Breast epithelium (tissue), 3 donors: ENCODE measurements around the gene ATP2C2.

Source experiments
- CTCF ChIP-seq, 3 donors: fragments of 450-650 bp; IDR thresholded peaks; one replicate each; pipeline ENCODE4 v1.5.1; 2016 to 2017; ENCODE audit warnings: antibody characterized with exemption in 3 of 3, mild to moderate bottlenecking in 3 of 3, moderate library complexity in 3 of 3
- POLR2AphosphoS5 ChIP-seq, 3 donors: sonication (generic); formaldehyde crosslinking; IDR thresholded peaks; one replicate each; pipeline ENCODE4 v1.6.1; 2017; ENCODE audit warnings: antibody characterized with exemption in 3 of 3

DNA sequence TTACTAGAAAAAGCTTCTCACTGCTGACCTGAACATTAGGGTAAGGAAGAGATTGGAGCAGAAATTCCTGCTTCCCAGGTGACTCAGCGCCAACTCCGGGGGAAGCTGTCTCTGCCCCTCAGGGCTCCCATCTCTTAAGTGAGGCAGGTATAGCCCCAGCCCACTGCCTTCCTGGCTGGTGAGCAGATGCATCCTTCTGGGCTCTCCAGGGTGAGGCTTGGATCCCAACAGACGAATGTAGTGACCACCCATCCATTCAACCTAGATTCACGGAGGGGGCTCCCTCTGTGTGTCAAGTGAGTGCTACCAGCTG is 3.2 kb downstream of the ATP2C2 start:
- TF ChIP-seq POLR2AphosphoS5 (IDR thresholded peaks at IDR 0.05) (no peak), CTCF (IDR thresholded peaks at IDR 0.05) (no peak)
